Measurements from ENCODE around the gene ZBED4.

Gene ZBED4

GRCh38 chr22:49853981-49854831 lies 562 bp downstream of the ZBED4 start:
- no peak for TF ChIP-seq POLR2A (IDR thresholded peaks at IDR 0.05; ENCODE audit: low read length)
- no peak for TF ChIP-seq GATA1 (IDR thresholded peaks at IDR 0.05; ENCODE audit: low read depth, low read length)
- peak; percentile 70 to 79 for DNase-seq

GRCh38 chr22:49855251-49855911 lies 1.7 kb downstream of the ZBED4 start:
- peak in 1 of 2 experiments; percentile 43 for DNase-seq
- TF ChIP-seq GATA1 (IDR thresholded peaks at IDR 0.05; ENCODE audit: low read depth, low read length) (no peak), POLR2A (IDR thresholded peaks at IDR 0.05; ENCODE audit: low read length) (no peak)

GRCh38 chr22:49856343-49856742 lies 2.7 kb downstream of the ZBED4 start:
- TF ChIP-seq POLR2A (IDR thresholded peaks at IDR 0.05; ENCODE audit: low read length) (no peak), GATA1 (IDR thresholded peaks at IDR 0.05; ENCODE audit: low read depth, low read length) (no peak)
- DNase-seq = no peak

- no peak for DNase-seq
- TF ChIP-seq POLR2A (IDR thresholded peaks at IDR 0.05; ENCODE audit: low read length) (no peak), GATA1 (IDR thresholded peaks at IDR 0.05; ENCODE audit: low read depth, low read length) (no peak)
These were observed 3.3 kb downstream of the ZBED4 start for GRCh38 chr22:49856766-49857618.

- DNase-seq = no peak
These were observed 5.2 kb downstream of the ZBED4 start for GRCh38 chr22:49858827-49859226.

GRCh38 chr22:49861642-49862495 lies 8.2 kb downstream of the ZBED4 start:
- no peak for DNase-seq
- no peak for TF ChIP-seq GATA1 (IDR thresholded peaks at IDR 0.05; ENCODE audit: low read depth, low read length)
- TF ChIP-seq POLR2A (IDR thresholded peaks at IDR 0.05; ENCODE audit: low read length) = no peak

More at GRCh38 chr22:49858827-49859226, 5.2 kb downstream of the ZBED4 start:
- TF ChIP-seq GATA1 (IDR thresholded peaks at IDR 0.05; ENCODE audit: low read depth, low read length) (no peak), POLR2A (IDR thresholded peaks at IDR 0.05; ENCODE audit: low read length) (no peak)

GRCh38 chr22:49862496-49862776 lies 8.8 kb downstream of the ZBED4 start:
- TF ChIP-seq GATA1 (IDR thresholded peaks at IDR 0.05; ENCODE audit: low read depth, low read length) = no peak
- no peak for TF ChIP-seq POLR2A (IDR thresholded peaks at IDR 0.05; ENCODE audit: low read length)
- no peak for DNase-seq

GRCh38 chr22:49863931-49864330 lies 10.3 kb downstream of the ZBED4 start:
- DNase-seq = no peak
- no peak for TF ChIP-seq GATA1 (IDR thresholded peaks at IDR 0.05; ENCODE audit: low read depth, low read length)
- TF ChIP-seq POLR2A (IDR thresholded peaks at IDR 0.05; ENCODE audit: low read length) = no peak

- TF ChIP-seq POLR2A (IDR thresholded peaks at IDR 0.05; ENCODE audit: low read length) = no peak
- TF ChIP-seq GATA1 (IDR thresholded peaks at IDR 0.05; ENCODE audit: low read depth, low read length) = no peak
- DNase-seq = no peak
These were observed 11.5 kb downstream of the ZBED4 start for GRCh38 chr22:49865156-49865555.

- TF ChIP-seq GATA1 (IDR thresholded peaks at IDR 0.05; ENCODE audit: low read depth, low read length) = no peak
- no peak for TF ChIP-seq POLR2A (IDR thresholded peaks at IDR 0.05; ENCODE audit: low read length)
- no peak for DNase-seq
These were observed 12.5 kb downstream of the ZBED4 start for GRCh38 chr22:49866134-49866533.

GRCh38 chr22:49866646-49867045 lies 13.0 kb downstream of the ZBED4 start:
- DNase-seq = no peak
- no peak for TF ChIP-seq POLR2A (IDR thresholded peaks at IDR 0.05; ENCODE audit: low read length)
- no peak for TF ChIP-seq GATA1 (IDR thresholded peaks at IDR 0.05; ENCODE audit: low read depth, low read length)

GRCh38 chr22:49867303-49868265 lies 13.9 kb downstream of the ZBED4 start:
- DNase-seq = no peak
- TF ChIP-seq GATA1 (IDR thresholded peaks at IDR 0.05; ENCODE audit: low read depth, low read length) (no peak), POLR2A (IDR thresholded peaks at IDR 0.05; ENCODE audit: low read length) (no peak)
